Activated naive CD4-positive, alpha-beta T cell treated with anti-CD3 and anti-CD28 coated beads, Interleukin-2, amount 10 ng/mL, durations not matched to agents 7 days and 5 days (primary cell): ENCODE measurements around the gene COQ8B.

Source experiments
- CTCF ChIA-PET: fragments of 350-600 bp; sonication (Branson Sonifier 250); formaldehyde crosslinking; loops from one replicate; lab custom pipeline; 2021; ENCODE audit warnings: antibody characterized with exemption; lab: Charles Lee
- DNase-seq: peaks from one replicate; pipeline ENCODE4 v3.0.0-alpha.2; 2020
- H3K27ac Mint-ChIP-seq: one replicate; pipeline ENCODE4 v1.8.0; 2021; ENCODE audit warnings: mild to moderate bottlenecking, moderate library complexity, mixed read lengths
- H3K27me3 Mint-ChIP-seq: one replicate; pipeline ENCODE4 v1.8.0; 2021; ENCODE audit warnings: mild to moderate bottlenecking, mixed read lengths
- H3K36me3 Mint-ChIP-seq: one replicate; pipeline ENCODE4 v1.8.0; 2021; ENCODE audit warnings: mixed read lengths
- H3K4me1 Mint-ChIP-seq: one replicate; pipeline ENCODE4 v1.8.0; 2021; ENCODE audit warnings: mixed read lengths
- H3K4me3 Mint-ChIP-seq: one replicate; pipeline ENCODE4 v1.8.0; 2021; ENCODE audit warnings: mild to moderate bottlenecking, moderate library complexity, mixed read lengths
- H3K9me3 Mint-ChIP-seq: one replicate; pipeline ENCODE4 v1.8.0; 2021; ENCODE audit warnings: mixed read lengths

The COQ8B gene

DNA sequence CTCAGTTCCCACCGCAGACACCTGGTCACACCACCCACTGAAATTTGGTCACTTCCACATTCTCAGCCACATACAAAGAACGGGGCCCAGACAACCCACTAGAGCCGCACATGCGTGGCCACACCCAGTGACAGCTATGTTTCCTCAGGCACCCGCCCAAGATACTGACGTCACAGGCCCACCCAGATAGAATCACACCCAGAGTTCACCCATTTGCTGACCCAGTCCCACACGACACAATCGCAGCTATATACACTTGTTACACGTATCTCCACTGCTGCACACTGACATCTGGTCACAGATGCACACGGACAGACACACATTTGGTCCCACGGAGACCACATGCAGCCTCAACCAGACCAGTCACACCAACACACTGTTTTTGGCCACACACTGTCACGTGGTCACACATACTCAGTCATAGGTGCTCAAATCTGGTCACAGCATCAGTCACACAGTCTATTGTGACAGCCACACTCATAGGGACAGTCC is 29.1 kb downstream of the COQ8B start:
- no peaks in the 10 kb centered on the region for H3K27me3 Mint-ChIP-seq
- CTCF ChIA-PET: no interaction called here
- no peak overlapping the region for H3K4me3 Mint-ChIP-seq
- peaks cover 6% of the 10 kb centered on the region for H3K36me3 Mint-ChIP-seq
- no peak for DNase-seq
- peaks cover 3% of the 10 kb centered on the region for H3K4me1 Mint-ChIP-seq
- no peak overlapping the region for H3K27ac Mint-ChIP-seq
- no peaks in the 10 kb centered on the region for H3K9me3 Mint-ChIP-seq

GRCh38 chr19:40686882-40687524 is 29.7 kb downstream of the COQ8B start:
- CTCF ChIA-PET: no interaction called here
- H3K36me3 Mint-ChIP-seq: peaks cover 6% of the 10 kb centered on the region
- no peak overlapping the region for H3K27ac Mint-ChIP-seq
- no peaks in the 10 kb centered on the region for H3K9me3 Mint-ChIP-seq
- H3K27me3 Mint-ChIP-seq: no peaks in the 10 kb centered on the region
- peaks cover 3% of the 10 kb centered on the region for H3K4me1 Mint-ChIP-seq
- H3K4me3 Mint-ChIP-seq: no peak overlapping the region
- no peak for DNase-seq

- no peak overlapping the region for H3K4me3 Mint-ChIP-seq
- no peaks in the 10 kb centered on the region for H3K27me3 Mint-ChIP-seq
- no peaks in the 10 kb centered on the region for H3K4me1 Mint-ChIP-seq
- no peak overlapping the region for H3K27ac Mint-ChIP-seq
- DNase-seq: no peak
- CTCF ChIA-PET: no interaction called here
- no peaks in the 10 kb centered on the region for H3K9me3 Mint-ChIP-seq
- peaks cover 5% of the 10 kb centered on the region for H3K36me3 Mint-ChIP-seq
Observed at GRCh38 chr19:40685563-40685962, 31.1 kb downstream of the COQ8B start.

DNA sequence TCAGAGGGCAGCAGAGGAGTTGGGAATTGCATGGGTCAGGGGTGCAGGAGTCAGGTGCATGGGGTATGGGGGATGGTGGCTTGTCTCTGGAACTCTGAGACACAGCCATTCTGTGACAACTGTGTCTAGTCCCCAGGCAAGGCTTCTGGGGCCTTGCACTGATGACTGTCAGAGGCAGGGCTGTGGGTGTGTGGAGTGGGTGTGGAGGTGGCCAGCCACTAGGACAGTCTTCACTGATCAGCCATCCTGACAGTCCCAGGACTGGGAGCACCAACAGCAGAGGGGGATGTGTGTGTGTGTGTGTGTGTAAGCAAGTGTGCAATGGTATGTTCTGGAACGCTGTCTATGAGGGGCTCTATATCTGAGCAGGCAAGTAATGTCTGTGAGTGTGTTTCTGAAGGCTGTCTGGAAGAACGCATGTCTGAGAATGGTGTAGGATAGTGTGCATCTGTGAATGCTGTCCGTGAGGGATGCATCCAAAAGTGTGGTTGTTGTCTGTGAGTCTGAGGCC is 31.6 kb downstream of the COQ8B start:
- CTCF ChIA-PET: no interaction called here
- no peak overlapping the region for H3K4me3 Mint-ChIP-seq
- no peak overlapping the region for H3K27ac Mint-ChIP-seq
- no peaks in the 10 kb centered on the region for H3K4me1 Mint-ChIP-seq
- peaks cover 5% of the 10 kb centered on the region for H3K36me3 Mint-ChIP-seq
- no peaks in the 10 kb centered on the region for H3K9me3 Mint-ChIP-seq
- DNase-seq: no peak
- H3K27me3 Mint-ChIP-seq: no peaks in the 10 kb centered on the region

GRCh38 chr19:40684280-40684679 is 32.4 kb downstream of the COQ8B start:
- Mint-ChIP-seq H3K9me3 (no peaks in the 10 kb centered on the region), H3K36me3 (peaks cover 5% of the 10 kb centered on the region), H3K27ac (no peak overlapping the region), H3K4me3 (no peak overlapping the region), H3K4me1 (no peaks in the 10 kb centered on the region), H3K27me3 (no peaks in the 10 kb centered on the region)
- CTCF ChIA-PET: no interaction called here
- DNase-seq: no peak

GRCh38 chr19:40683437-40683836 is 33.2 kb downstream of the COQ8B start:
- Mint-ChIP-seq H3K27ac (no peak overlapping the region), H3K36me3 (peaks cover 5% of the 10 kb centered on the region), H3K9me3 (no peaks in the 10 kb centered on the region), H3K27me3 (no peaks in the 10 kb centered on the region), H3K4me3 (no peak overlapping the region), H3K4me1 (no peaks in the 10 kb centered on the region)
- CTCF ChIA-PET: no interaction called here
- DNase-seq: no peak

- no peak overlapping the region for H3K4me3 Mint-ChIP-seq
- no peak overlapping the region for H3K27ac Mint-ChIP-seq
- CTCF ChIA-PET: interaction anchor here (0.6 kb wide), 1 partner anchor 74 kb away, joined by 3 read pairs; no protein-coding TSS in a partner anchor
- H3K27me3 Mint-ChIP-seq: no peaks in the 10 kb centered on the region
- peaks cover 5% of the 10 kb centered on the region for H3K36me3 Mint-ChIP-seq
- no peak for DNase-seq
- H3K4me1 Mint-ChIP-seq: no peaks in the 10 kb centered on the region
- H3K9me3 Mint-ChIP-seq: no peaks in the 10 kb centered on the region
Observed at GRCh38 chr19:40682431-40682964, 34.2 kb downstream of the COQ8B start.

DNA sequence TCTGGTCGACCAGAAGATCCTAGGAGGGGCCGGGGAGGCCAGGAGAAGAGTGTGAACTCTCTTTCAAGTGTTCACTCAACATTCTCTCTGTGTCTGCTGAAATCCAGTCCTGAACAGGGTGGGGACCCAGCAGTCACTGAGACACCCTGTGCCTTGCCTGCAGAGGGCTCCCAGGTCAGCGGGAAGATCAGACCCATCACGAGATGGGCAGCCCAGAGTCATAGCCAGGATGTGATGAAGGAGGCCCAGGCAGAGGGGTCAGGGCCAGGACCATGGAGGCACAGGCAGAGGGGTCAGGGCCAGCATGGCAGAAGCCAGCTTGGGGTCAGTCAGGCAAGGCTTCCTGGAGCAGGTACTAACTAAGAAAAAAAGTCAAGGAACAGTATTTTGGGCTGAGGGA is 35.6 kb downstream of the COQ8B start:
- H3K9me3 Mint-ChIP-seq: no peaks in the 10 kb centered on the region

GRCh38 chr19:40677156-40677555 is 39.5 kb downstream of the COQ8B start:
- CTCF ChIA-PET: no interaction called here
- Mint-ChIP-seq H3K4me1 (peaks cover 2% of the 10 kb centered on the region), H3K9me3 (no peaks in the 10 kb centered on the region), H3K27ac (no peak overlapping the region), H3K4me3 (no peak overlapping the region), H3K27me3 (no peaks in the 10 kb centered on the region), H3K36me3 (peaks cover 1% of the 10 kb centered on the region)
- DNase-seq: no peak

More for the DNA sequence above, 35.6 kb downstream of the COQ8B start:
- H3K27me3 Mint-ChIP-seq: no peaks in the 10 kb centered on the region
- H3K4me1 Mint-ChIP-seq: no peaks in the 10 kb centered on the region
- H3K27ac Mint-ChIP-seq: no peak overlapping the region
- H3K4me3 Mint-ChIP-seq: no peak overlapping the region
- DNase-seq: no peak
- CTCF ChIA-PET: no interaction called here
- H3K36me3 Mint-ChIP-seq: peaks cover 2% of the 10 kb centered on the region

- CTCF ChIA-PET: no interaction called here
- DNase-seq: no peak
- peaks cover 2% of the 10 kb centered on the region for H3K4me1 Mint-ChIP-seq
Observed at GRCh38 chr19:40674291-40674690, 42.4 kb downstream of the COQ8B start.

GRCh38 chr19:40673397-40673796 is 43.3 kb downstream of the COQ8B start:
- H3K4me1 Mint-ChIP-seq: peaks cover 2% of the 10 kb centered on the region
- H3K4me3 Mint-ChIP-seq: no peak overlapping the region
- H3K27me3 Mint-ChIP-seq: no peaks in the 10 kb centered on the region
- H3K36me3 Mint-ChIP-seq: peaks cover 15% of the 10 kb centered on the region
- no peak overlapping the region for H3K27ac Mint-ChIP-seq
- peaks cover 7% of the 10 kb centered on the region for H3K9me3 Mint-ChIP-seq
- no peak for DNase-seq
- CTCF ChIA-PET: interaction anchor here (2.4 kb wide), 1 partner anchor 10 kb away, joined by 7 read pairs; no protein-coding TSS in a partner anchor

More at GRCh38 chr19:40674291-40674690, 42.4 kb downstream of the COQ8B start:
- Mint-ChIP-seq H3K27me3 (no peaks in the 10 kb centered on the region), H3K27ac (no peak overlapping the region), H3K4me3 (no peak overlapping the region), H3K36me3 (peaks cover 10% of the 10 kb centered on the region), H3K9me3 (peaks cover 3% of the 10 kb centered on the region)

- H3K4me3 Mint-ChIP-seq: no peak overlapping the region
- no peaks in the 10 kb centered on the region for H3K27me3 Mint-ChIP-seq
- peaks cover 15% of the 10 kb centered on the region for H3K36me3 Mint-ChIP-seq
- peaks cover 2% of the 10 kb centered on the region for H3K4me1 Mint-ChIP-seq
- H3K27ac Mint-ChIP-seq: no peak overlapping the region
- DNase-seq: no peak
- CTCF ChIA-PET: interaction anchor here (2.4 kb wide), 1 partner anchor 10 kb away, joined by 7 read pairs; no protein-coding TSS in a partner anchor
- H3K9me3 Mint-ChIP-seq: peaks cover 7% of the 10 kb centered on the region
Observed at GRCh38 chr19:40672573-40673299, 44.0 kb downstream of the COQ8B start.

- DNase-seq: no peak
- H3K4me1 Mint-ChIP-seq: peaks cover 2% of the 10 kb centered on the region
- H3K4me3 Mint-ChIP-seq: no peak overlapping the region
- CTCF ChIA-PET: interaction anchor here (2.4 kb wide), 1 partner anchor 9 kb away, joined by 7 read pairs; no protein-coding TSS in a partner anchor
- peaks cover 15% of the 10 kb centered on the region for H3K36me3 Mint-ChIP-seq
- H3K9me3 Mint-ChIP-seq: peaks cover 7% of the 10 kb centered on the region
- no peak overlapping the region for H3K27ac Mint-ChIP-seq
- no peaks in the 10 kb centered on the region for H3K27me3 Mint-ChIP-seq
Observed at GRCh38 chr19:40672038-40672437, 44.6 kb downstream of the COQ8B start.

DNA sequence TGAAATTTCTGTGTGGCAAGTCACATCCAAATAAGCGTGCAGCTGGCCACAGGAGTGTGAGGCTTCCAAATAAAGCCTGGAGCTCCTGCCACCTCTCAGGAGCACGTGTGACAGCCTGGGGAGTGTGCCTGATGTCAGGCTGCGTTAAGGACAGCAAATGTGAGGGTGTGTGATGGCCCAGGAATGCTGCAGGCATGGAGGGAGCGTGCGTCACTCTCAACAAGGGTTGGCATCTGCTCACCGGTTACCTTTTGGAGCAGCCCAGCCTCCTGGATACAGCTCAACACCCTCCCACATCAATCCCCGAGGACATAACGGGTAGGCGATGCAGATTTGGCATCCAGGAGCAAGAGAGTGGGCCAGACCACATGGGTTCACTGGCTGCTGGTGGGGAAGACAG is 45.3 kb downstream of the COQ8B start:
- Mint-ChIP-seq H3K27me3 (no peaks in the 10 kb centered on the region), H3K36me3 (peaks cover 16% of the 10 kb centered on the region), H3K9me3 (peaks cover 7% of the 10 kb centered on the region), H3K4me1 (peaks cover 3% of the 10 kb centered on the region), H3K27ac (no peak overlapping the region), H3K4me3 (no peak overlapping the region)
- DNase-seq: no peak
- CTCF ChIA-PET: interaction anchor here (1.0 to 2.4 kb wide), 2 partner anchors 8 to 148 kb away, joined by 4 to 7 read pairs; no protein-coding TSS in a partner anchor
